Effector memory CD4-positive, alpha-beta T cell (primary cell): ENCODE measurements around the gene CDK5R1.

ENCODE experiments used
- DNase-seq, 3 donors: peaks; one replicate each; pipeline ENCODE4 v3.0.0-alpha.2; 2020
- H3K27ac ChIP-seq: 2 replicates; pipeline ENCODE4 v1.7.0; 2013; ENCODE audit warnings: mild to moderate bottlenecking, low read length, moderate library complexity; ENCODE audit not compliant: insufficient read depth, poor library complexity, severe bottlenecking
- H3K27me3 ChIP-seq: replicated peaks from 2 replicates; pipeline ENCODE4 v1.7.0; 2013; ENCODE audit warnings: mild to moderate bottlenecking, low read length; ENCODE audit not compliant: insufficient read depth, control insufficient read depth, poor library complexity, severe bottlenecking
- H3K36me3 ChIP-seq: 2 replicates; pipeline ENCODE4 v1.7.0; 2013; ENCODE audit warnings: mild to moderate bottlenecking, low read length, moderate library complexity; ENCODE audit not compliant: control insufficient read depth, insufficient read depth
- H3K4me1 ChIP-seq: 2 replicates; pipeline ENCODE4 v1.7.0; 2013; ENCODE audit warnings: low read length, mild to moderate bottlenecking; ENCODE audit not compliant: control insufficient read depth, insufficient read depth, poor library complexity, severe bottlenecking
- H3K4me3 ChIP-seq: 2 replicates; pipeline ENCODE4 v1.7.0; 2013; ENCODE audit warnings: low read length, low read depth, mild to moderate bottlenecking; ENCODE audit not compliant: insufficient read depth, poor library complexity, severe bottlenecking
- H3K9me3 ChIP-seq: 2 replicates; pipeline ENCODE4 v1.7.0; 2013; ENCODE audit warnings: mild to moderate bottlenecking, low read length, moderate library complexity; ENCODE audit not compliant: control insufficient read depth

Gene CDK5R1

DNA sequence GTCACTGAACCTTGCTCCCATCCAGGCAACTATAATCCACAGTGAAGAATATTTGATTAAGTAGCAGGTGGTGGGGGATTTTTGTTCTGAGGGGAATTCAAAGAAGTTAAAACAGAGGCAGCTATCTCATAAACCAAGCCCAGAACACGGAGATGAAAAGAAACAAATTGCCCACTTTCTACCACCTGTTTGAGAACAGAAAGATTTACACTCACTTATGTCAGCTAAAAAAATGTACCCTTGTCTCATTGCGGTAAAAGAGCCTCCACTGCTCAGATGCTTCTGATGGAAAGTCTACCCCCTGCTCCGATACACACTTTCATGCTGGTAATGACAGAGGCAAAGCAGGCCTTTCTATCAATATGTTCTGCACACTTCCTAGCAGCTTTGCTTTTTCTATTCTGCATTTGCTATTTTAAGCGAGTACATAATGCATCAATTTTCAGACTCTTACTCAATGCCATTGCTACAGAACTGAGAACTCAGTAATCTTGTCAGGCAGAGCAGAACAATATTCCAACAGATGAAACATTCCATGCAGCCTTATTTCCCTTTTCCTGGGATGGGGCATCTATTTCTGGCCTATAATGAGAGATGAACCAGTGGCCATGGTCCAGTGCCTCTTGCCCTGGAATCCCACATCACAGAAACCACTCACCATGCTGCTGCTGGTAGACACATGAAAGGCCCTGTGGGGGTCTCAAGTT lies 29.0 kb downstream of the CDK5R1 start:
- no peak overlapping the region for H3K27ac ChIP-seq
- no peaks in the 10 kb centered on the region for H3K36me3 ChIP-seq
- DNase-seq, result no peak
- no peak overlapping the region for H3K4me3 ChIP-seq
- peaks cover 45% of the 10 kb centered on the region for H3K4me1 ChIP-seq
- H3K27me3 ChIP-seq, result no peaks in the 10 kb centered on the region
- H3K9me3 ChIP-seq, result no peaks in the 10 kb centered on the region

DNA sequence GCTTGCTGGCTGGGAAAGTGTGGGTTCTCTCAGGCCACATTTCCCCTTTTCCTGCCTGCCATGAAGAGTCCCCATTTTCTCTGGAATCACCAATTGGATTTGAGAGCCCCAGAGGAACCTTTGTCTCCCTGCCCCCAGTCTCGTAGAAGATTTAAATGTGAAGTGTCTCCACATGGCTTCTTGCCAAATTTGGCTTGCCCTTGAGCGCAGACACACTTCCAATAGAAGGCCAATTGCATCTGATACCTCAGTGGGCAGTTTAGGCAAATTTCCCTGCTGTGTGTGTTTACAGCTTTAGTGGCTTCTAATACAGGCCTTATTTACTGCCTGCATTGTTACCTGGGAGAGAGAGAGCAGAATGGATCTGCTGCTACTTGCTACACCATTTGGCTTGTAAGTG lies 29.7 kb downstream of the CDK5R1 start:
- Histone ChIP-seq H3K27ac (no peak overlapping the region), H3K27me3 (no peaks in the 10 kb centered on the region), H3K9me3 (no peaks in the 10 kb centered on the region), H3K4me3 (no peak overlapping the region), H3K4me1 (peaks cover 48% of the 10 kb centered on the region), H3K36me3 (no peaks in the 10 kb centered on the region)
- DNase-seq, result no peak

DNA sequence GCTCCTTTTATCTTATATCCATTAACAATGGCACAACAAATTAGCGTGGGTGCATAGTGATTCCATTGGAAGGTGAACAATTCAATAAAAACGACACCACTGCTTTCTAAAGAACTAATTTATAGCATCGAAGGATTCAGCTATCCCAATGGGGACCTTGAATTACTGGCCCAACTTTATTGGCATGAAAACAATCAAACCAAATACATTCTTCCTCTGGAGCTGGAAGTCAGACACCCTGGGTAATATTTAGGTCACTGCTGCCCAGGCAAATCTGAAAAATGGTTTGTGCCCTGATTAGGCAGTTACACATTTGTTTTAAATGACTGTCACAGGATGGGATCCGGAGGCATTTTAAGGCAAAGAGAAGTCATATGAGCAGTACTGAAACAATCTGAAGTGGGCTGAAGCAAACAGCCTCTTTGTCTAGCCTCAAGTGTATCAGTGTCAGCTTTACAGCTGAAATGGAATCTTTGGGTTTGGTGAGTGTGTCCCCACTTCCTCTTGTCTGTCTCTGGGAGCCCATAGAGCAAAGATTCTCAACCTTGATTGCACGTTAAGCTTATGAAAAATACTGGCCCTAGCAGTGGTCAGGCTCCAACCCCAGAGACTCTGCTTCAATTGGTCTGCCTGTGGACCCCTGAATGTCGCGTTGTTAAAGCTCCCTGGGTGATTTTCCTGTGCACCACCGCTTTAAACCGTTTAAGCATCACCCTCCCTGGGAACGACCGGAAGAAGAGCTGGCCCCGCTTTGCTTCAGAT lies 30.3 kb downstream of the CDK5R1 start:
- no peaks in the 10 kb centered on the region for H3K9me3 ChIP-seq
- H3K36me3 ChIP-seq, result no peaks in the 10 kb centered on the region
- H3K27ac ChIP-seq, result peak overlapping the region; percentile 33
- H3K4me3 ChIP-seq, result no peak overlapping the region
- DNase-seq, result no peak
- peaks cover 48% of the 10 kb centered on the region for H3K4me1 ChIP-seq
- no peaks in the 10 kb centered on the region for H3K27me3 ChIP-seq

- Histone ChIP-seq H3K4me3 (no peak overlapping the region), H3K9me3 (no peaks in the 10 kb centered on the region), H3K27me3 (no peaks in the 10 kb centered on the region), H3K36me3 (no peaks in the 10 kb centered on the region), H3K27ac (peak overlapping the region; percentile 33), H3K4me1 (peaks cover 48% of the 10 kb centered on the region)
- DNase-seq, result no peak
These were observed 31.2 kb downstream of the CDK5R1 start for GRCh38 chr17:32517982-32518381.

DNA sequence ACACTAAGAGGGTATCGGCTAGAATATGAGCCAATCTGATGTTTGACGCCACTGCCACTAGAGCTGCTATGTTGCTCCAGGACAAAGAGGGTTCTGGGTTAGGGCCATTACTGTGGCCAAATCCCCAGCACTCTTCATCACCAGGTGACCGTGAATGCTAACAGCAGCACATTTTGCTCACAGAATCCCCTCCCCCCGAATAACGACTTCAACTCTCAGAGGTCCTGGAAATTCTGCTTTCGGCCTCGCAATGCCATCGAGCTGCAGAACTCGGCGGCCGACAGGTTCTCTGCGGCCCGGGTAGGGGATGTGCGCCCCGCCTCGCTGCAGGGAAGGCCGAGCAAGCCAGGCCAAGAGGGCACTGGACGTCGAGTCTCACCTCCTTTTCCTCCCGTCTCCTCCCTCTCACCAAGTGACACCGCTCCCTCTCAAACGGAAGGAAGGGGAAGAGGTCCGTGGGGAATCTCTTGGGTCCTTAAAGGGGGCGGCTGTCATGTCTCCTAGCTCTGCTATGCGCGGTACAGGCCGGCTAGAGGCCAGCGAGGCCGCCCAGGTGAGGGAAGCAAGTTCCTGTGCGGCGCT lies 31.9 kb downstream of the CDK5R1 start:
- Histone ChIP-seq H3K27ac (peak overlapping the region; percentile 69), H3K4me3 (peak overlapping the region; percentile 47), H3K27me3 (no peaks in the 10 kb centered on the region), H3K36me3 (no peaks in the 10 kb centered on the region), H3K9me3 (no peaks in the 10 kb centered on the region), H3K4me1 (peaks cover 48% of the 10 kb centered on the region)
- DNase-seq, result no peak

GRCh38 chr17:32519228-32520103 lies 32.7 kb downstream of the CDK5R1 start:
- Histone ChIP-seq H3K27ac (peak overlapping the region; percentile 69), H3K27me3 (no peaks in the 10 kb centered on the region), H3K4me1 (peaks cover 51% of the 10 kb centered on the region), H3K36me3 (no peaks in the 10 kb centered on the region), H3K4me3 (peak overlapping the region; percentile 47), H3K9me3 (no peaks in the 10 kb centered on the region)
- peak; percentile 27 to 49 (median 46) for DNase-seq

DNA sequence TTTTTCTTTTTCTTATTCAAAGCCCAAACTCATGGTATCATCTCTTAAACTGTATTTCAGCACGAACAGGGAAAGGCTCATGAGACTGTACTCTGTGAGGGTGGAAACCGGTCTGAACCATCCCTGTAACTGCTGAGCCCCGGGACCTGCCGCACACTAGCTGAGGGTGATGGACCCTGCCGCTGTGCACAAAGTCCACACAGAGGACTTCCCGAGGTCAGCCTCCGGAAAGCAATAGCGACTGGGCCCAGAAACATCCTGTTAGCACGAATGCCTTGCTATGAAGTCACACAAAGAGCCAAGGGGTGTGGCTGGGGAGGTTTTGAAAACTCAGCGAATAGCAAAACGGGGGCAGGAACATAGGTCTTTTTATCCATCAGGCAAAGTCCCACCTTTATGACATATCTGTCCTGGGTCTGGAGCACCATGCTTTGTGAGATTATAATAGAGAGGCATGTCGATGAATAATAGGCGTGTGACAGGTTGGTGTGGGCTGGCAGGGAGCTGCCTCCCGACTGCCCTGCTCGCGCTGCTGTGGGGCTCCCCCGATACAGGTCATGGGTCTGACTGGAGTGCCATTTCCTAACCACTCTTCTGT lies 33.4 kb downstream of the CDK5R1 start:
- Histone ChIP-seq H3K9me3 (no peaks in the 10 kb centered on the region), H3K36me3 (no peaks in the 10 kb centered on the region), H3K4me3 (peak overlapping the region; percentile 47), H3K27ac (peak overlapping the region; percentile 69), H3K27me3 (no peaks in the 10 kb centered on the region), H3K4me1 (peaks cover 51% of the 10 kb centered on the region)
- DNase-seq, result peak in 2 of 3 donors; percentile 30 to 44

- DNase-seq, result no peak
- no peak overlapping the region for H3K4me3 ChIP-seq
- no peaks in the 10 kb centered on the region for H3K9me3 ChIP-seq
- H3K36me3 ChIP-seq, result no peaks in the 10 kb centered on the region
- peaks cover 50% of the 10 kb centered on the region for H3K4me1 ChIP-seq
- peak overlapping the region; percentile 69 for H3K27ac ChIP-seq
- H3K27me3 ChIP-seq, result no peaks in the 10 kb centered on the region
These were observed 34.1 kb downstream of the CDK5R1 start for GRCh38 chr17:32520737-32521404.
